SK-N-MC (cell line): ENCODE data around the gene FUT9.

Experiments used
- EZH2 ChIP-seq: fragments of 200-600 bp; sonication (generic); IDR thresholded peaks from one replicate; pipeline ENCODE4 v1.6.1; 2017; ENCODE audit warnings: antibody characterized with exemption
- FOXP2 ChIP-seq: optimal IDR thresholded peaks from 2 replicates; pipeline ENCODE3; 2011; ENCODE audit warnings: mild to moderate bottlenecking, moderate library complexity; ENCODE audit not compliant: insufficient read depth; ENCODE audit errors: extremely low read length, control extremely low read depth
- POLR2AphosphoS5 ChIP-seq: IDR thresholded peaks from 2 replicates; pipeline ENCODE4 v1.6.1; 2012; ENCODE audit warnings: mild to moderate bottlenecking, low read depth, low read length, borderline replicate concordance

GRCh38 chr6:96104910-96105309, 89.1 kb downstream of the FUT9 start:
- TF ChIP-seq EZH2 (no peak), POLR2AphosphoS5 (no peak), FOXP2 (no peak)
